OCI-LY3 (cell line): ENCODE measurements around the gene OXTR.

Experiments used
- H2AFZ ChIP-seq: fragments of 200-600, 300-600 bp; shearing (Covaris generic); 2 replicates; pipeline ENCODE4 v1.6.0; 2014; ENCODE audit warnings: antibody characterized with exemption, low read depth, low read length
- H3K27ac ChIP-seq: fragments of 200-600, 300-600 bp; sonication (generic); 2 replicates; pipeline ENCODE4 v1.5.1; 2014; ENCODE audit warnings: mild to moderate bottlenecking, low read length, moderate library complexity, mixed read lengths
- H3K27me3 ChIP-seq: fragments of 200-600, 300-600 bp; sonication (generic); 2 replicates; pipeline ENCODE4 v1.6.1; 2014; ENCODE audit warnings: low read depth, low read length, mixed read lengths
- H3K36me3 ChIP-seq: fragments of 200-600, 300-600 bp; sonication (generic); replicated peaks from 2 replicates; pipeline ENCODE3; 2014; ENCODE audit warnings: low read depth, low read length, mixed read lengths
- H3K4me1 ChIP-seq: fragments of 300-600, 200-600 bp; sonication (generic); 2 replicates; pipeline ENCODE4 v1.6.1; 2014; ENCODE audit warnings: low read length, mixed read lengths
- H3K4me2 ChIP-seq: fragments of 200-600, 300-600 bp; sonication (generic); 2 replicates; pipeline ENCODE4 v1.6.1; 2014; ENCODE audit warnings: low read length, mixed read lengths
- H3K4me3 ChIP-seq: fragments of 300-600, 200-600 bp; sonication (generic); 2 replicates; pipeline ENCODE4 v1.5.1; 2014; ENCODE audit warnings: antibody characterized with exemption, mild to moderate bottlenecking, low read length, moderate library complexity
- H3K79me2 ChIP-seq: fragments of 300-600, 200-600 bp; shearing (Covaris generic); 2 replicates; pipeline ENCODE4 v1.6.1; 2014; ENCODE audit warnings: mild to moderate bottlenecking, low read length, mixed read lengths
- H3K9ac ChIP-seq: fragments of 300-600, 200-600 bp; shearing (Covaris generic); 2 replicates; pipeline ENCODE4 v1.6.0; 2014; ENCODE audit warnings: mild to moderate bottlenecking, low read length, moderate library complexity
- H3K9me3 ChIP-seq: fragments of 200-600, 300-600 bp; shearing (Covaris generic); 2 replicates; pipeline ENCODE4 v1.6.1; 2014; ENCODE audit warnings: low read length, mixed read lengths; ENCODE audit not compliant: insufficient read depth
- H4K20me1 ChIP-seq: fragments of 200-600, 300-600 bp; sonication (generic); 2 replicates; pipeline ENCODE4 v1.6.1; 2016; ENCODE audit warnings: low read length, mixed read lengths; ENCODE audit not compliant: insufficient read depth
- CTCF ChIP-seq: fragments of 200-600, 300-600 bp; sonication (generic); IDR thresholded peaks from 2 replicates; pipeline ENCODE4 v1.5.1; 2014; ENCODE audit warnings: antibody characterized with exemption, low read length, low read depth
- EZH2phosphoT487 ChIP-seq: fragments of 200-600 bp; shearing (Covaris generic); IDR thresholded peaks from 2 replicates; pipeline ENCODE4 v1.6.1; 2018; ENCODE audit warnings: antibody characterized with exemption, mixed run types, low read depth

OXTR gene

DNA sequence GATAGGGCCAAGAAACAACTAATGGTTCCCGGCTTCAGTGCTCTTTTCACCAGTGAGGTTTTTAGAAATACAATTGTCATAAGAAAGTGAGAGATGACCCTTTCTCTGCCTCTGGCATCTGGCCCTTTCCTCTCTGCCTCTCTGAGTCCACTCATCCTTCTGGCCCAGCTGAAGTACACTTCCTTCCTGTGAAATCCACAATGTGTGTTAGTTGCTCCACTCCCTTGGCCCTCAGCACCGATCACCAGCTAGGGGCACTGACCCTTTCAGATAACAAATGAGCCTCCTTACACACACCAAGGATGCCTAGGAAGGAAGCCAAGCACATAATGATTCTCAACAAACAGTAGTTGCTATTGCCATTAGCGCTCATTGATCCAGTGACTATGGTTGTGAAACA lies 38.8 kb downstream of the OXTR start:
- no peaks in the 10 kb centered on the region for H4K20me1 ChIP-seq
- H3K79me2 ChIP-seq: no peaks in the 10 kb centered on the region
- no peak for TF ChIP-seq EZH2phosphoT487
- TF ChIP-seq CTCF: no peak
- no peak overlapping the region for H3K4me2 ChIP-seq
- no peaks in the 10 kb centered on the region for H3K36me3 ChIP-seq
- no peak overlapping the region for H3K4me3 ChIP-seq
- H3K4me1 ChIP-seq: no peaks in the 10 kb centered on the region
- H3K27ac ChIP-seq: no peak overlapping the region
- no peaks in the 10 kb centered on the region for H3K9me3 ChIP-seq
- H3K9ac ChIP-seq: no peak overlapping the region
- H3K27me3 ChIP-seq: no peaks in the 10 kb centered on the region
- H2AFZ ChIP-seq: no peak overlapping the region

- H3K27ac ChIP-seq: no peak overlapping the region
- H3K27me3 ChIP-seq: 0 out of 2 replicates have a peak, but pooled peaks cover 1% of the 10 kb centered on the region
- H3K4me3 ChIP-seq: no peak overlapping the region
- no peak overlapping the region for H2AFZ ChIP-seq
- H3K4me1 ChIP-seq: no peaks in the 10 kb centered on the region
- no peak overlapping the region for H3K9ac ChIP-seq
- H3K79me2 ChIP-seq: no peaks in the 10 kb centered on the region
- H3K9me3 ChIP-seq: no peaks in the 10 kb centered on the region
- TF ChIP-seq CTCF (no peak), EZH2phosphoT487 (no peak)
- H3K36me3 ChIP-seq: no peaks in the 10 kb centered on the region
- H3K4me2 ChIP-seq: no peak overlapping the region
- no peaks in the 10 kb centered on the region for H4K20me1 ChIP-seq
These were observed 39.9 kb downstream of the OXTR start for GRCh38 chr3:8729479-8729878.

- H3K9me3 ChIP-seq: no peaks in the 10 kb centered on the region
- H2AFZ ChIP-seq: no peak overlapping the region
- peaks cover 4% of the 10 kb centered on the region; the same call in 1 of the 2 replicates for H3K4me1 ChIP-seq
- no peaks in the 10 kb centered on the region for H3K36me3 ChIP-seq
- no peak overlapping the region for H3K9ac ChIP-seq
- no peak overlapping the region for H3K4me2 ChIP-seq
- 0 out of 2 replicates have a peak, but pooled peaks cover 2% of the 10 kb centered on the region for H3K27me3 ChIP-seq
- H4K20me1 ChIP-seq: no peaks in the 10 kb centered on the region
- TF ChIP-seq CTCF (no peak), EZH2phosphoT487 (no peak)
- H3K27ac ChIP-seq: no peak overlapping the region
- no peaks in the 10 kb centered on the region for H3K79me2 ChIP-seq
- H3K4me3 ChIP-seq: no peak overlapping the region
These were observed 41.6 kb downstream of the OXTR start for GRCh38 chr3:8727605-8728512.

- no peaks in the 10 kb centered on the region for H3K36me3 ChIP-seq
- TF ChIP-seq EZH2phosphoT487 (no peak), CTCF (no peak)
- H3K27ac ChIP-seq: no peak overlapping the region
These were observed 45.2 kb downstream of the OXTR start for GRCh38 chr3:8724108-8724752.

More at GRCh38 chr3:8724108-8724752, 45.2 kb downstream of the OXTR start:
- H3K4me2 ChIP-seq: no peak overlapping the region
- no peak overlapping the region for H3K9ac ChIP-seq
- no peaks in the 10 kb centered on the region for H3K9me3 ChIP-seq
- no peak overlapping the region for H2AFZ ChIP-seq
- H3K79me2 ChIP-seq: no peaks in the 10 kb centered on the region
- 0 out of 2 replicates have a peak, but pooled peaks cover 2% of the 10 kb centered on the region for H3K27me3 ChIP-seq
- peaks cover 4% of the 10 kb centered on the region; the same call in 1 of the 2 replicates for H3K4me1 ChIP-seq
- no peak overlapping the region for H3K4me3 ChIP-seq
- H4K20me1 ChIP-seq: no peaks in the 10 kb centered on the region
